GM18868 (cell line): ENCODE measurements around the gene PRKCZ.

Source experiments
- ATAC-seq: cut with Tn5 transposase; IDR thresholded peaks from one replicate; pipeline ENCODE4 v1.9.1; 2021; ENCODE audit warnings: mild to moderate bottlenecking, moderate library complexity; ENCODE audit not compliant: unreplicated experiment

Gene PRKCZ

GRCh38 chr1:2044510-2045319 is 5.5 kb upstream of the PRKCZ start:
- no peak for ATAC-seq

GRCh38 chr1:2045468-2046173 is 4.6 kb upstream of the PRKCZ start:
- ATAC-seq, result no peak

GRCh38 chr1:2046174-2046917 is 3.9 kb upstream of the PRKCZ start:
- ATAC-seq, result no peak

- ATAC-seq, result no peak
Measured at GRCh38 chr1:2046953-2047748, 3.1 kb upstream of the PRKCZ start.

GRCh38 chr1:2047749-2048729 is 2.2 kb upstream of the PRKCZ start:
- ATAC-seq, result no peak

GRCh38 chr1:2049225-2049717 is 940 bp upstream of the PRKCZ start:
- no peak for ATAC-seq

GRCh38 chr1:2050461-2050792 is 216 bp downstream of the PRKCZ start:
- ATAC-seq, result no peak

- no peak for ATAC-seq
Measured at GRCh38 chr1:2050793-2051682, 827 bp downstream of the PRKCZ start.

- no peak for ATAC-seq
Measured at GRCh38 chr1:2052054-2052679, 2.0 kb downstream of the PRKCZ start.

GRCh38 chr1:2052756-2053155 is 2.5 kb downstream of the PRKCZ start:
- no peak for ATAC-seq

- no peak for ATAC-seq
Measured at GRCh38 chr1:2053217-2053616, 3.0 kb downstream of the PRKCZ start.

GRCh38 chr1:2053784-2054376 is 3.7 kb downstream of the PRKCZ start:
- no peak for ATAC-seq

- no peak for ATAC-seq
Measured at GRCh38 chr1:2054560-2054959, 4.3 kb downstream of the PRKCZ start.

- no peak for ATAC-seq
Measured at GRCh38 chr1:2055911-2056575, 5.8 kb downstream of the PRKCZ start.

- no peak for ATAC-seq
Measured at GRCh38 chr1:2056955-2057590, 6.9 kb downstream of the PRKCZ start.

- no peak for ATAC-seq
Measured at GRCh38 chr1:2059290-2059953, 9.2 kb downstream of the PRKCZ start.
